NCI-H2196 (cell line): Measurements from ENCODE around the gene CRB1.
"Not testable (repeated sequence)": the region's sequence is repeated elsewhere in the genome, so short reads cannot be mapped to it uniquely, and the experiment has no call there.

Experiments
- DNase-seq: peaks from one replicate; lab custom pipeline; 2025; ENCODE audit not compliant: unreplicated experiment; lab: John Stamatoyannopoulos, UW

Gene CRB1

DNA sequence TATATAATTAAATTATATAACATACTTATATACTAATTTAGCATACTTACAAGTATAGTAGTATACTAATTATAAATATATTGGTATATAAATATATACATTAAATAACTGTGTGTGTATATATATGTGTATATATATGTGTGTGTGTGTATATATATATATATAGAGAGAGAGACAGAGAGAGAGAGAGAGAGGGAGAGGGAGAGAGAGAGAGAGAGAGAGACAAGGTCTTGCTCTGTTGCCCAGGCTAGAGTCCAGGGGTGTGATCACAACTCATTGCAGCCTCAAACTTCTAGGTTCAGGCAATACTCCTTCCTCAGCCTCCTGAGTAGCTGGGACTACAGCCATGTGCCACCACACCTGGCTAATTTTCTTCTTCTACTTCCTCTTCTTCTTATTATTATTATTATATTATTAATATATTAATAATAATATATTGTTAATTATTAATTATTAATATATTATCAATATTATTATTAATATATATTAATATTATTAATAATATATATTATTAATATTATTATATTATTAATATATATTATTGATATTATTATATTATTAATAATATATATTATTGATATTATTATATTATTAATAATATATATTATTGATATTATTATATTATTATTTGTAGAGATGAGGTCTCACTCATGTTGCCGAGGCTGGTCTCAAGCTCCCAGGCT lies 185.5 kb downstream of the CRB1 start:
- DNase-seq, result no peak

DNA sequence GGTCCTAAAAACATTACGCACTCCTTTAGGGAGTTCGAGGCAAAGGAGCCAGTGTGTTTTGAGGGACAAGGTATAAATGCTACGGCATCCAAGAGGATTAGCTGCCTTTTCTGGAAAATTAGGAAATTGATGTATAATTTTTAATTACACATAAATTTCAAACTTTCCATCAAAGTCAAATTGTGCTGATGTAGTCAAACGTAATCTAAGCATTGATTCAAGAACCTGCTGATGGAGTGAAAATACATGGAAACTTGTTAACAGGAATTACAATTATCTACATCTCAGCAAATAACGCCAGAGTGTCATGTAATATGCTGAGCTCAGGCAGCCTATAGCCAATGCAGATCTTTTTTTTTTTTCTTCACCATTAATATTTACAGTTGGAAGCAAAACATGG lies 194.5 kb downstream of the CRB1 start:
- DNase-seq, result no peak

DNA sequence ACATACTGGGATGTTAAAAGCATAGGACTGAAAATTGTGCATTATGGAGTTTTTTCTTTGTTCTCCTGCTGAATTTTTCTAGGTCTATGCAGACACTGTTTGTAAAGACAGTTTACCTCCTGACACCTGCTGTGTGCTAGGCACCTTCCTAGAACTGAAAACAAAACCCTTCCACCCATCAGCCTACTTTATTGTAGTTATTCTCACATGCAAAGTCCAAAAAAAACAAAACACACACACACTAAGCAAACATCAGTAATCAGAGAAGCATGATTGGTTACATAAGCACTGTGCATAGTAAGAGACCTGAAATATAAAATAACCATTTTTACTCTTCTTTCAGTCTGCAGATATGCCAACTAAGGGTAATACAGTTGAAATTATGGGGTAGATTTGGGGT lies 195.1 kb downstream of the CRB1 start:
- DNase-seq, result no peak

DNA sequence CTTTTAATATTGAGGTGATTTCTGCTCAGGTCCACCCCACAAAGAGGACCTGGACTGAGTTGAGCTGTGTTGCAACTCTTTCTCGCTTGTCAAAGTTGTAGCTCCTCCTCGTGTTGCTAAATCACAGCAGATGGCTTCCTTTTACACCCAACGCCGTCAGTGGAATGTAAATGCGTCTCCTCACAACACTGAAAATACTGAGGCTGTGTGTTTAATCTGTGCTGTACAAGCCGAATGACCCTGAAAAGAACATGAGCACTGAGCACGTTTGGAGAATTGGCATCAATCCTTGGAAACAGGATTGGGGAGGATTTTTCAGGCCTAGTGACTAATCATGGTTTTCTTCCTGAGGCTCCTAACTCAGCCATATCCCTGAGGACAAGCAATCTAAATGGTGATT lies 196.0 kb downstream of the CRB1 start:
- no peak for DNase-seq

DNA sequence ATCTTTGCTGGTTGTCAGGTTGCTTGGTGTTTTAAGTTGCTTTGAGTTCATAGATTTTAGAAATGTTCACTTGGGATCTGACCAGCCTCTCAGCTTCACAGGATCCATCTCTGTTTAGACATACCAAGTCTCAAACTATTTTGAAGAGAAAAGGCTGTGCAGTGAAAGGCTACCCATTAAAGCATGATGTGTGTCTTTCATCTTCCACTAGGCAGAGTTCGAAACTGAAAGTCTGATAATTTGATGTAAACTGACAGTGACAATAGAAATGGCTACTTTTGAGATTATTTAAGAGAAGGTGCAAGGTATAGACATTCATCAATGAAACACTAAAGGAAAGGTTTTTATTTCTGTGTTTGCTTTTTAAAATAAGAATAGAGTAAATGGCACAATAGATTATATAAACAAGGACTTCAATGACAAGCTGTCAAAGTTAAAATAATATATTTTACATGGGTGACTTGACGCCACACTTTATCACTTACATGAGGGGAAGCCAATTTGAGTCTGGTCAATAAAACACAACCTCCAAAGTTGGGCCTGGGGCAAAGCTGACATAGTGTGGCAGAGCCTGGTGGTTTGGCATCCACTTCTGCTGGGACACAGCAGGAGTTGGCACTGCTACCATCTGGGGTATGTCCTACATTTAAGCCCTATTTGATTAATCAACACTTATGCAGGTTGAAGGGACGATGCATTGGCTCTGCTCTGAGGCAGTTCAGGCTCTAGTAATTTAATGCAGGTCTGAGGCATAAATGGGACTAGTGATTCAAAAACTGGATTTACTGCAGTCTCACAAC lies 197.7 kb downstream of the CRB1 start:
- no peak for DNase-seq

DNA sequence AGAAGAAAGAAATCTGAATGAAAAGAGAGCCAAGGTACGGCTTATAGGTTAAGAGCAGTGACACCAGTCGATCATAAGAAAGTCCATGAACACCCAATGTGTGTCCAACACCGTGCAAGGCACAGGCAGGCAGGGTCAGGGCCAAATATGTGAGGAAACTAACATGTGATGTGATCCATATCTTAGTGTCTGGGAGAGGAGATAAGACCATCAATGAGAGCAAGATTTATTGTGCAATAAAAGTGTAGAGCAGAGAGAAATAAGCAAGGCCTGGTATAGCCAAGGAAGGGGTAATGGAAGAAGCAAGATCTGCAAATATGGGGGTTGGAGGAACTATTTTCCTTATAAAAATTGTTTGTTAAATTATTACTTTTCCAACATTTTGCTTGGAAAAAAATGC lies 198.8 kb downstream of the CRB1 start:
- no peak for DNase-seq

DNA sequence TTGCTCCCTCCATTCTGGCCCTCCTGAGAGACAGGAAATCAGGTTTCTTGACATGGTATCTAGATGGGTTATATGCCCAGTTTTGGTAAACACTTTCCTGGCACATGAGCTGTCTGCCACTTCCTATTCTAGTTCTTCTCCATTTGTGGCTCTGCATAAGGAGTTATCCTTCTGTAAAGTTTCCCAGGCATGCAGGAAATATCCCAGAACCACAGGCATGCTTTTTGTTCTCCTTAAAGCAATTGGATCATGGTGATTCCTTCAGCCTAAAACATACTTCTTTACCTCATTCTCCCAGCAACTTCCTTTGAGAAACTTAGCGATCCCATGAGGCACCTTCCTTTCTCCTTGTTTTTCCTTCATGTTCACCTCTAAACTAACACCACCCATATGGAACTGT lies 199.8 kb downstream of the CRB1 start:
- DNase-seq, result no peak

DNA sequence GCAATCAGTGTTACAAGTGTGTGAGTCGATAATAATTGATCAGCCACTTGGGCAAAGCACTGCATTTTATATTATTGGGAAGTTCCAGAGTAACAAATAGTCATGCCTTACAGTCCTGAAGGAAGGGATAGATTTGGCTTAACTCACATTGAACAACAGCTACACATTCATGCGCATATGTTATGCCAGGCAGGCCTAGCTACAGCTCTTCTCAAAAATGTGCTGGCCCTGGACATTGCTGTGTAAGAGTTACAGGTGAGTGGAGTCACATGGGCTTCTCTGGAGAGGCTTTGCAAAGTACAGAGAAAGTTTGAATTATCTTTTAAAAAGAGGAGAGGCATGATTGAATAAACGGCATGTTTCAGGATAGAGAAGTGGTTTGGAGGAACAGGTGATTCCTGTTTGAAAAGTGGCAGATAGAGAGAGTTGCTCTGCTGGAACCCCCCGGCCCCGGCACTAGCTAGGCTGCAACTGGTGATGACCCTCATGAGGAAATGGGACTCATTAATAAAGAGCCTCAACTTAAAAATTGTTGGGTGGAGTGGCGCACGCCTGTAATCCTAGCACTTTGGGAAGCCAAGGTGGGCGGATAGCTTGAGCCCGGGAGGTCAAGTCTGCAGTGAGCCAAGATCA lies 200.6 kb downstream of the CRB1 start:
- no peak for DNase-seq

DNA sequence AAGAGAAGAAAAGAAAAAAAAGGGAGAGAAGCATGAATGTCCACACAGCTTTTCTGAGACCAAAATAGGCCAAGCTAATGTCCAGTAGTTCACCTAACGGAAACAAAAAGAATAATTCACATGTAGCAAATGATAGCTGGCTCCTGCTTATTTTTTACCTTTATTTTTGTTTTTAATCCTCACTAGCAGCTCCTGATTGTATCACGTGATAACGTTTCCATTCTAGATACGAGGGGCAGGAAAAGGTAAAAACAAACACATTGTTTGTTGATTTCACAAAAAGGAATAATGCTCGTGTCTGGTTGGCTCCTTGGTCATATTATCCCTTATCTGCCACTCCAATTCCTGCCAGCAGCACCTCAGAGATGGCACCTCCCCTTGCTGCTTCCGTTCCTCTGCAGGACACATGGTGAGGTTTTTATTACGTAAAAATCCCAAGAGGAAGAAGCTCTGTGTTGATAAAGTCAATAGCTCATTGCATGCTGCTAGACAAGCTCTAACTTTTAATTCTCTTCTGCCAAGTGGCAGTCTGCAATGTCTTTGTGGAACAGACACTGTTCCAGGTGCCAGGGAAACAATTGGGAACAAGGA lies 201.7 kb downstream of the CRB1 start:
- DNase-seq, result no peak

DNA sequence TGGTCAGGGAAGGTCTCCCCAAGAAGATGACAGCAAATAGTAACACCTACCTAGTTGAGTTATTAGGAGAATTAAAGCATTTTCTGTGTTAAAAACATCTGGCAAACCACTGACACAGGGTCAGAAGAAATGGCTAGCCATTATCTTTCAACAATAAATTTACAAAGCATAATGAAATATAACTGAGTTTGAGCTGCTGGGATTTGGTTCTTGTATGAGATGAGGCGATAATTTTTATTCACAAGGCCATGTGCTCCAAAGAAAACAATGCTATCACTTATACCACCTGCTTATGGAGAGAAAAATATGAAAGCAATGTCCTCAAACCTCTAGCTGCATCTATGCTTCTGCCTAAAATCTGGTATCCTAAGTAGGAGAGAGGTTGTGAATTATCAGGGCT lies 202.3 kb downstream of the CRB1 start:
- no peak for DNase-seq

DNA sequence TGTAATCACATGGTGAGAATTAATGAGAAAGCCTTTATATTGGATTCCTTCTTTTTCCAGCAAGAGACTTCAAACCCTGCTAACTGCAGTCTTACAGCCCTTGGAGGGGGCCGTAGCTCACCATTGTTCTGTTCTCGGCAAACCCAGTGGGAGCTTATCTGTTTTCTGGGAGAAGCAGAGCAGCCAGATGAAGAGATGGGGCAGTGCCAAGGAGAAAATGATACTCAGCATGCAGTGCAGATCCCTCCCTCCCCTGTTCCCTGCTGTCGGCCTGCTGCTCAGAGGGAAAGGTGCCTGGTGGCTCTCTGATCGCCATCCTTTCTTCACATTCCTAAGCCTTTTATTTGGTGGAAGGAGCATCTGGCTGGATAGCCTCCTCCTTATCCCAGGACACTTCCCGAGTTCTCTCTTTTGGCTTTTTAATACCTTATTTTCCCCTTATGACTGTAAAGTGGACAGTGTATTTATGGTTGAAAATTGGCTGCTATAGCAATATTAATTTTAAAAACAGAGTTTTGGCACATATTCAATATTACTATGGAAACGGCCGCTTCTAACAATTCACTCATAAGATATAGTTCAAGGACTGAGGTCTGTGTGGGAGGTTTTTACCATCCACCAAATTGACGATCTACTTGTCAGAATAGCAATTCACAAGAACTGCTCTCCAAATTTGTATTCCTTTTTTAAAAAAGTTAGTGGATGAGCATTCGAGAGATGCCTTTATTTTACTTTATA lies 203.4 kb downstream of the CRB1 start:
- DNase-seq, result no peak

DNA sequence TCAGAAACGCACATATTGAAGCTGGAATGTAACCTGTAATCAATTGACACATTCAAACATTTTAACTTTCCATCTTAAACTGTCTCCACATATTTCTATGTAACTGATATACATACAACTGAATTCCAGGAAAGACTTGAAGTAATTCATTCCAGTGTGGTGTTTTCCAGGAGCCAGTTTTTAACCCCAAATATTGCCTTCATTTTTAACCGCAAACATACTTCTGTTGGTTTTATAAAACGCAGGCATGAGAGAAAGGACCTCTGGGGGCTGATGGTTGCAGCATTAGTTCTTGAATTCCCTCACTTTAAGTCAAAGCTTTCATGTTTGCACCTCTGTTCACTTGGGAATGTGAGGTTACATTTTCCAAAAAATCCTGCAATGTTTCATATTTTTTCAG lies 204.1 kb downstream of the CRB1 start:
- DNase-seq, result no peak

DNA sequence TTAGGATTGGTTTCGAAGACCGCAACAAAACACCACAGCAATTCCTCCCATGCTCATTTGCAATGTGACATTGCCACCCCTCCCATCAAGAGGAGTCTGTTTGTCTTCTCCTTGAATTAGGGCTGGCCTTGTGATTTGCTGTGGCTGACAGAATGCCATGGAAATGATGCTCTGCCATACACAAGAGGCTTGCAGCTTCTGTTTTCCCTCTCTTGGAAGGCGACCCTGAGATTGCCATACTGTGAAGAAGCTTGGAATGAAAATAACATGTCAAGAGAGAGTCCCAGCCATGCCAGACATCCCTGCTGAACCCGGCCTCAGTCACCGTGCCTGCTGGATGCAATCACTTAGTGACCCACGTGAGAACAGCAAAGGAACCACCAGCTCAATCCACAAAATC lies 212.4 kb downstream of the CRB1 start:
- DNase-seq, result no peak

DNA sequence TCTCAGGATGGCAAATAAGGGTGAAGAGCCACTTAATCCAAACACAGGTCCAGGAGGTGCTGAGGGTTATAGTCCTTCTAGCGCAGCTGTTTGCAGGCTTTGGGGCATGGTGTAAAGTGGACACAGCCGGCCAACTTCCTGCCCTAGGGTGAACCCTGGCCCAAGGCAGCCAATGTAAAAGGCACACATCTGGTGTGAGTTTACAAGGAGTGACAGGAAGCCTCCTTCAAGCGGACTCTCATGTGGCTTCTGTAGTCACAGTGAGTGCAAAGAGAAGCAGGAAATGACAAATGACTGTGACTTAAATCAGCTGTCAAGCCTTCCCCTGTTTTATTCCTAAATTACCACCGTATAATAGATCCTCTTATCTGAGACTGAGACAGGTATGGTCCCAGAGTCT lies 213.0 kb downstream of the CRB1 start:
- peak; percentile 13 for DNase-seq

DNA sequence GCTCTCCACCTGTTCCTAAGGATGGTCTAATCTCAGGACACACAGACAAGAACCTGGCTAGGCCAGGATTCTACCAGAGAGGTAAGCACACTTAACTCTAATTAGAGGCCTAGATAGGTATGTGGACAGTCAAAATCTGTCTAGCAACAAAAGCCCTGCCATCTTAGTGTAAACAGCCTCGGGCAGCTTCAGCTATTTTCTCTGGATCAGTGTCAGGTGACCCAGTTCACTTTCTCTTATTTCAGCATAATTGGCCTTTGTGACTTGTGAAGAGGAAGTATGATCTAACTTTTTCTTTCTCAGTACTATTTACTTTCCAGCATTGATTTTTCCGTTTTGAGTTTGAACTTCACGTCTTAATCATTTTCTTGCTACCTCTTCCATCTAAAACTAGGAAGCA lies 217.7 kb downstream of the CRB1 start:
- peak; percentile 31 for DNase-seq

DNA sequence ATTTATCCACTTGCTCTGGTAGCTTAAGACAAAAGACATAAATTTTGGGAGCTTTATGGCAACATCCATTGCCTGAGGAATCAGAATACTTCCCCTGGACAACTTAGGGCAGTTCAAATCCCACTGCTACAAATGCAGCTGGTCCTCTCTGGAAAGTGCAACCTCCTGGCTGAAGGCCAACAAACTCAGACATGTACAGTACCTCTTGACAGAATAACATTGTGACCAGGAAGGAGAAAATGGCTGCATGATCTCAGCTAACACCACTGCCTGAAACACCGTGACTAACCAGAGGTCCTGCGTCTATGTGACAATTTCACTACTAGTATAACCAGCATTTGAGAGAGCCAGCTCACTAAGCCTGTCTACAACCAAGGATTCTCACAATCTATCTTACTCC lies 218.9 kb downstream of the CRB1 start:
- peak; percentile 42 for DNase-seq

DNA sequence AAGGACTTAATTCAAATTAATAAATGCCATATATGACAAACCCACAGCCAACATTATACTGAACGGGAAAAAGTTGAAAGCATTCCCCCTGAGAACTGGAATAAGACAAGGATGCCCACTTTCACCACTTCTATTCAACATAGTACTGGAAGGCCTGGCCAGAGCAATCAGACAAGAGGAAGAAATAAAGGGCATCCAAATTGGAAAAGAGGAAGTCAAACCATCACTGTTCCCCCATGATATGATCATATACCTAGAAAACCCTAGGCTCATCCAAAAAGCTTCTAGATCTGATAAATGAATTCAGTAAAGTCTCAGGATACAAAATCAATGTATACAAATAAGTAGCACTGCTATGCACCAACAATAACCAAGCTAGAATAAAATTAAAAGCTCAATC lies 223.5 kb downstream of the CRB1 start:
- not testable (repeated sequence) for DNase-seq

DNA sequence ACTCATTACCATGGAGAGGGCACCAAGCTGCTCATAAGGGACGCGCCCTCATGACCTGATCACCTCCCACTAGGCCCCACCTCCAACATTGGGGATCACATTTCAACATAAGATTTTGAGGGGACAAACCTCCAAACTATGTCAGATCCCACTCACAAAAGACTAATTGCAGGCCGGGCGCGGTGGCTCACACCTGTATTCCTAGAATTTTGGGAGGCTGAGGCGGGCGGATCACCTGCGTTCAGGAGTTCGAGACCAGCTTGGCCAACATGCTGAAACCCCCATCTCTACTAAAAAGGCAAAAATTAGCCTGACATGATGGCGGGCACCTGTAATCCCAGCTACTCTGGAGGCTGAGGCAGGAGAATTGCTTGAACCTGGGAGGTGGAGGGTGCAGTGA lies 228.7 kb downstream of the CRB1 start:
- no peak for DNase-seq

DNA sequence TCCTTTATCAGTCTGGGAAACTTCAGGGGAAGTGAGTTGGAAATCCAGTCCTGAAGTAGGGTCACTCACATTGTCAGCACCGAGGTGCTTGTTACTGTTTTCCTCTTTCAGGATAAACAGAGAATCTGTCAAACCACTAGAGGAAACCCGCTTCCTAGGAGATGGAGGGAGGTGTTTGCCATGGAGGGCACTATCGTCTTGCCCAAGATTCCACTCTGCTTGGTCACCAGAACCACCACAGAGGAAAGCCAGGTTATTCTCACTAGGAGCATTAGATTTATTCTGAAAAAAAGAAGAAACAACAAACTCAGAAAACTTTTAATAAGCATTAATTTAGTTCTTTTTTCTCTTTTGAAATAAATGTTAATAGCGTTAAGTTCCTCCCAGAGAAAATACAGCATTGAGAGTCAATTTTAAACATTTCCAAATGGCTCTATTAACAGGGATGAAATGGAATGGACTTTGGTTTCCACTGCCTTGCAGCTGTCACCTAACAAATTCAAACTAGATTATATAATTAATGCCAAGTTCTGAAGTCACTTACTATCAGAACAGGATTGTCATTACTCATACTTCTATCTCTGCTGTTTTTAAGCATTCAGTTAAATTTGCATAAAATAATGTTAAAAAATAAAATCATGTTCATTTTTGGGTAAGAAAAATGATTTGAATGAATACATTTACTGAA lies 242.8 kb downstream of the CRB1 start:
- DNase-seq, result no peak

DNA sequence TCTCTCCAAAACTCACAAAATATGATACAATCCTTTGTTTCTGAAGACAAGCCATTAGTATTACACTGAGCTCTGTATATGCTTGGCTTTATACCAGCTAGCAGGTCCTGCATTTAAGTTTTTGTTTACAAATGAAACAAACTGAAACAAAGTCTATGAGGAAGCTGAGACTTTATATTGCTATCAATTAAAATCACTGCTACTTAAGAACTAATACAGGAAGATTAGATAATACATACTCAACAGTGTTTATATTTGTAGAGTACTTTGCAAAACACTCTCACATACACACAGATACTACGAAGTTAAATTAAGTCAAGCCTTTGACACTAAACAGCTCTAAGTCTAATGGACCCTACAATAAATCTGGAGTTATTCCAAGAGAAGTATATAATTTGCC lies 247.4 kb downstream of the CRB1 start:
- no peak for DNase-seq
